Skeletal muscle satellite cell (primary cell): ENCODE measurements around the gene IL1RAPL2.
"Not testable (repeated sequence)": the region's sequence is repeated elsewhere in the genome, so short reads cannot be mapped to it uniquely, and the experiment has no call there.

Experiments
- H3K27me3 ChIP-seq: 2 replicates; pipeline ENCODE4 v1.7.0; 2013; ENCODE audit warnings: low read length; ENCODE audit not compliant: control insufficient read depth, insufficient read depth
- H3K36me3 ChIP-seq: 2 replicates; pipeline ENCODE4 v1.7.0; 2013; ENCODE audit warnings: mild to moderate bottlenecking, control low read depth, low read length; ENCODE audit not compliant: insufficient read depth
- H3K4me1 ChIP-seq: 2 replicates; pipeline ENCODE4 v1.7.0; 2013; ENCODE audit warnings: low read length; ENCODE audit not compliant: control insufficient read depth, insufficient read depth
- H3K4me2 ChIP-seq: 2 replicates; pipeline ENCODE4 v1.7.0; 2013; ENCODE audit warnings: mild to moderate bottlenecking, low read length
- H3K4me3 ChIP-seq: 2 replicates; pipeline ENCODE4 v1.7.0; 2013; ENCODE audit warnings: low read length
- H3K9ac ChIP-seq: 2 replicates; pipeline ENCODE4 v1.7.0; 2013; ENCODE audit warnings: mild to moderate bottlenecking, low read depth, low read length, moderate library complexity
- H3K9me3 ChIP-seq: replicated peaks from 2 replicates; pipeline ENCODE4 v1.7.0; 2013; ENCODE audit warnings: mild to moderate bottlenecking, control low read depth, low read length

IL1RAPL2 gene

DNA sequence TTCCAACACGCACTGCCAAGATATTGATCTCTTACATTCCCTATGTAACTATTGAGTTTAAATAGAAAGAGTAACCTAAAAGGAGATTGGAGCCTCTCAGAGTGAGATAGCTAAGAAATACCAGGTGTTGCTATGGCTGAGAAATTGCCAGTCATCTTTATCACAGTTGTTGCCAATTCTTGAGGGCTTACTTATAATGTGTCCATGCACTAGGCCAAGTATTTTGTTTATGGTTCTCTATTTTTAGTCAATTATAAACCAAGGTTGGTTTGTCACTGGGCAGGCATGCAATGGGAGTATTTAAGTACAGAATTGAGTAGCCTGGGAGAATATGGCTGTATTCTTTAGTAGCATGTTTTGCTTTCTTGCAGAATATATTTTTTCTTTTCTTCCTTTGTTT lies 452.9 kb downstream of the IL1RAPL2 start:
- Histone ChIP-seq H3K4me2 (no peak overlapping the region), H3K4me1 (no peaks in the 10 kb centered on the region), H3K27me3 (peaks cover 5% of the 10 kb centered on the region), H3K36me3 (no peaks in the 10 kb centered on the region), H3K4me3 (no peak overlapping the region), H3K9ac (no peak overlapping the region), H3K9me3 (no peaks in the 10 kb centered on the region)

DNA sequence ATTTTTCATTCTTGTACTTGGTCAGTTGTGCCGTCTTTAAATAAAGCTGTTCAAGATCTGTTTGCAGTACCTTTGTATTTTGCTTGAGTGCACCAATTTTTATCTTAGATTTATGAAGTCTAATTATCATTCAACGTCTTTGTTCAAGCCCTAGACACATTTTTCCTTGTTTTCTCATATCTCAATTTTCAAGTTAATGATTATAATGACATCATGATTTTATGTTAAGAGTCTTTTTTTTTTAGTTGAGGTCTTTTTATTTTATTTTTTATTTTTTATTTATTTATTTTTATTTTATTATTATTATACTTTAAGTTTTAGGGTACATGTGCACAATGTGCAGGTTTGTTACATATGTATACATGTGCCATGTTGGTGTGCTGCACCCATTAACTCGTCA lies 463.0 kb downstream of the IL1RAPL2 start:
- not testable (repeated sequence) for H3K36me3 ChIP-seq, H3K4me1 ChIP-seq, H3K4me2 ChIP-seq, H3K4me3 ChIP-seq, H3K27me3 ChIP-seq, H3K9me3 ChIP-seq, H3K9ac ChIP-seq

DNA sequence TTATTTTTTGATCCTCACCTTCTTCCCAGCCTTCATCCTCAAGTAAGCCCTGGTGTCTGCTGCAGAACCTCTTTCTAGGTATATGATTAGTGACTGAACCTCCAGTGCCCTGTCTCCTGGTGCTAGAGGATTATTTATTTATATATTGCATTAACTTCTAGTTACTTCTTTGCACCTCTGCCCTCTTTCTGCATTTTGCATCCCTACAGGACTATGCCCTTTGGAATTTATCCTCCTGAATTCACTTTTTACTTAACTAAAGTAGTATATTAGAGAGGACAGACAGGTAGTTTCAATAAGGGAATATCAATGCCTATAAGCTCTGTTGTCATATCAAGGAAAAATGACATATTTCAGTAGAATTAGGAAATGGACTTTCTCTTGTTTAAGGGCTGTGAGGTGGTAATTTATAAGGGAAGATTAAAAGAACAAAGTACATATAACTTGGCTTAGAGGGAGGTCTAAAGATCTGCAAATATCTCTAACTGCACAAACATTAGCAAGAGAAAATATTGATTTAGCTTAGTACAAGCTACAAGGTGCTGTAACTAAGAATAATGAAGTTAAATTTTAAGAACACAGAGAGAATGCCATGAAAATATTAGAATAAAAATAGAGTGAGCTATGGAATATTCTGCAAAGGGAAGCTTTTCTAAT lies 472.8 kb downstream of the IL1RAPL2 start:
- Histone ChIP-seq H3K4me2 (no peak overlapping the region), H3K9ac (no peak overlapping the region)

DNA sequence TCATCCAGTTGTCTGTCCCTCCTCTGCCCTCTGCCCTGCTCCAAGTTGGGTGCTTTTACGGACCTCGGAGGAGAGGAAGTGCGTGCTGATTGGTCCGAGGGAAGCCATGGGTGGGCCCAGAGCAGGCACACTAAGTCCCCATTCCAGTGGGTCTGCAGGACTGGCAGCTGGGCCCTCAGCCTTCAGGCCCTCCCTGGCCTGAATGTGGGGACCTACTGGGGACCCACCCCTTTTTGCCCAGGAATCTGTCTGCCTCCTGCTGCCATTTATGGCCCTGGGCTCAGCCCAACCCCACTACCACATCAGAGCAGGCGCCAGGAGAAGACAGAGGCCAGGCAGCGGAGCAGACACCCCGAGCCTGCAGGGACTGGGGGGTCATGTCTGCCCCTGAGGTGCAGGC lies 484.9 kb downstream of the IL1RAPL2 start:
- H3K9me3 ChIP-seq, result peaks cover 6% of the 10 kb centered on the region
- H3K9ac ChIP-seq, result no peak overlapping the region
- peaks cover 2% of the 10 kb centered on the region for H3K27me3 ChIP-seq
- no peaks in the 10 kb centered on the region for H3K4me1 ChIP-seq
- H3K4me3 ChIP-seq, result no peak overlapping the region
- no peaks in the 10 kb centered on the region for H3K36me3 ChIP-seq
- H3K4me2 ChIP-seq, result no peak overlapping the region

More for the DNA sequence above, 472.8 kb downstream of the IL1RAPL2 start:
- Histone ChIP-seq H3K36me3 (no peaks in the 10 kb centered on the region), H3K27me3 (no peaks in the 10 kb centered on the region), H3K9me3 (no peaks in the 10 kb centered on the region), H3K4me1 (no peaks in the 10 kb centered on the region), H3K4me3 (no peak overlapping the region)

DNA sequence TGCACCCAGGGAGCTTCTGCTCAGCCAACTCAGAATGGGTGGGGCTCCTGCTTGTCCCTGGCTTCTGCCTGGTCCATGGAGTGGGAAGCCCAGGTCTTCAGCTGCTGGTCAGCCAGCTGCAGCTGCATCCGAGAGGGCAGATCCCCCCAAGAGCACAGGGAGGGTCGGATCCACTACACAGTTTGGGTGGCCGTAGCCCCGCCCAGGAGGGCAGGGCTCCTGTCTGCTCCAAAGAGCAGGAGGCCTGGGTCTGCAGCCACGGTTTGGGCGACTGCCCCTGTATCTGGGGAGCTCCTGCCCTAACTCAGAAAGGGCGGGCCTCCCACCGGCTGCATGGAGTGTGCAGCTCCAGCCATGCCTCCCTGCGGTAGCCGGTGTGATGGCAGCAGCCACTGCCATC lies 485.4 kb downstream of the IL1RAPL2 start:
- Histone ChIP-seq H3K9me3 (peaks cover 6% of the 10 kb centered on the region), H3K27me3 (peaks cover 1% of the 10 kb centered on the region), H3K36me3 (no peaks in the 10 kb centered on the region), H3K4me3 (no peak overlapping the region), H3K9ac (no peak overlapping the region), H3K4me1 (no peaks in the 10 kb centered on the region), H3K4me2 (no peak overlapping the region)

- Histone ChIP-seq H3K9me3 (peaks cover 6% of the 10 kb centered on the region), H3K9ac (no peak overlapping the region), H3K4me3 (no peak overlapping the region), H3K36me3 (no peaks in the 10 kb centered on the region), H3K4me1 (no peaks in the 10 kb centered on the region), H3K27me3 (peaks cover 6% of the 10 kb centered on the region), H3K4me2 (no peak overlapping the region)
Observed at GRCh38 chrX:105052926-105053325, 486.9 kb downstream of the IL1RAPL2 start.

DNA sequence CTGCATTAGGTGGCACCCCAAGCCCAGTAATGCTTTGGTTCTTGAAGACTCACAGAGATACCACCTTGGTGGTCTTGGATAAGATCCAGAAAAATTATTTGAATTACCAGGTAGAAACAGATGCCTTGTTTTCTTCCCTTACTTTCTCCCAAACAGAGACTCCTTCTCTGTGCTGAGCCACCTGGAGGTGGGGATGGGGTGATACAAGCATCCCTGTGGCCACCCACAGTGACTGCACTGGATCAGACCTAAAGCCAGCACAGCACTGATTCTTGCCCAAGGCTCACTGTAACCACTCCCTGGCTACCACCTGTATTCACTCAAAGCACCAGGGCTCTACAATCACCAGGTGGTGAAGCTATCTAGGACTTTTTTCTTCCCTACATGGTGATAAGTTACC lies 497.7 kb downstream of the IL1RAPL2 start:
- Histone ChIP-seq H3K9me3 (no peaks in the 10 kb centered on the region), H3K9ac (no peak overlapping the region), H3K27me3 (peaks cover 11% of the 10 kb centered on the region), H3K4me1 (no peaks in the 10 kb centered on the region), H3K4me3 (no peak overlapping the region), H3K36me3 (no peaks in the 10 kb centered on the region), H3K4me2 (no peak overlapping the region)

- no peaks in the 10 kb centered on the region for H3K36me3 ChIP-seq
- H3K4me2 ChIP-seq, result no peak overlapping the region
- no peak overlapping the region for H3K4me3 ChIP-seq
- H3K4me1 ChIP-seq, result no peaks in the 10 kb centered on the region
- no peaks in the 10 kb centered on the region for H3K9me3 ChIP-seq
- peaks cover 9% of the 10 kb centered on the region for H3K27me3 ChIP-seq
- no peak overlapping the region for H3K9ac ChIP-seq
Observed at GRCh38 chrX:105098201-105098600, 532.2 kb downstream of the IL1RAPL2 start.

DNA sequence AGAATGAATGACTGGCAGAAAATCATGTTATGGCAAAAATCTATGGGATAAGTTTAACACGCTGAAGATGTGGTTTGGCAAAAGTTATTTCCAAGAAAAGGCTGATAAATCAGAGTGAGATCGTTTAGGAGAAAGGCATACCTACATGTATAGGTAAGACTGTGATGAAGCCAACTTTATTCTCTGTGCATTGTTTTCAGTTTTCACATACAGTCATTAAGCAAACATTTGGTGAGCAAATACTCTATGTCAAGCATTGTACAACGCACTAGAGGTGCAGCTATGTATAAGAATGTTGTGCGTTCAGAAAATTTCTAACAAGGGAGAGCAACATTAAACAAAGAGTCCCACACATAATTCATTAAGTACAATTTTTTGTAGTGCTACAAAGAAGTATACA lies 532.8 kb downstream of the IL1RAPL2 start:
- Histone ChIP-seq H3K27me3 (peaks cover 6% of the 10 kb centered on the region), H3K9ac (no peak overlapping the region), H3K4me3 (no peak overlapping the region), H3K36me3 (no peaks in the 10 kb centered on the region), H3K4me1 (no peaks in the 10 kb centered on the region), H3K9me3 (no peaks in the 10 kb centered on the region), H3K4me2 (no peak overlapping the region)

GRCh38 chrX:105101378-105101777 lies 535.4 kb downstream of the IL1RAPL2 start:
- Histone ChIP-seq H3K4me1 (no peaks in the 10 kb centered on the region), H3K4me3 (no peak overlapping the region), H3K27me3 (peaks cover 7% of the 10 kb centered on the region), H3K9ac (no peak overlapping the region), H3K4me2 (no peak overlapping the region), H3K36me3 (no peaks in the 10 kb centered on the region), H3K9me3 (no peaks in the 10 kb centered on the region)

DNA sequence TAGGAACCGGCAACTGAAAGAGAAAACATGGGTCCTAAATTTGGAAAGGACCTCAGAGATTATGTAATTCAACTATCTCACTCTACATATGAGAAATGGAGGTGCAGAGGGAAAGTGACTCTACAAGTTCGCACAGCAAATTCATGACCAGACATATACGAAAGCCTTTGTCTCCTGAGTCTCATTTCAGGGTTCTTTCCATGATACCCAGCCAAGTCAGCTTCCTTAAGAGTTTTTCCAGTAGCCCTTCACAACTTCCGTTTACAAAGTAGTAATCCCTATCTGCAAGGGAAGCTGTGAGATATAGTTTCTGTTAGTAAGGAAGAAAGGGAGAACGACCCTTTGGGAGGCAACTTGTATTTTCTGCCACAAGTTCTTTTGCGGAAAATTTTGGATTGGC lies 543.9 kb downstream of the IL1RAPL2 start:
- no peak overlapping the region for H3K9ac ChIP-seq
- no peaks in the 10 kb centered on the region for H3K9me3 ChIP-seq
- H3K36me3 ChIP-seq, result no peaks in the 10 kb centered on the region
- no peaks in the 10 kb centered on the region for H3K4me1 ChIP-seq
- no peak overlapping the region for H3K4me3 ChIP-seq
- H3K4me2 ChIP-seq, result no peak overlapping the region
- peaks cover 12% of the 10 kb centered on the region for H3K27me3 ChIP-seq

GRCh38 chrX:105114554-105115130 lies 548.6 kb downstream of the IL1RAPL2 start:
- Histone ChIP-seq H3K27me3 (peaks cover 8% of the 10 kb centered on the region), H3K36me3 (no peaks in the 10 kb centered on the region)

More at GRCh38 chrX:105114554-105115130, 548.6 kb downstream of the IL1RAPL2 start:
- Histone ChIP-seq H3K4me2 (no peak overlapping the region), H3K9ac (no peak overlapping the region), H3K4me3 (no peak overlapping the region), H3K9me3 (no peaks in the 10 kb centered on the region), H3K4me1 (no peaks in the 10 kb centered on the region)
